NCI-H82 treated with DMSO at 0.1 percent for 48 hours (cell line): ENCODE measurements around the gene PGM1.

ENCODE experiments used
- DNase-seq: peaks from one replicate; lab custom pipeline; 2025; ENCODE audit not compliant: unreplicated experiment; lab: John Stamatoyannopoulos, UW

The PGM1 gene

DNA sequence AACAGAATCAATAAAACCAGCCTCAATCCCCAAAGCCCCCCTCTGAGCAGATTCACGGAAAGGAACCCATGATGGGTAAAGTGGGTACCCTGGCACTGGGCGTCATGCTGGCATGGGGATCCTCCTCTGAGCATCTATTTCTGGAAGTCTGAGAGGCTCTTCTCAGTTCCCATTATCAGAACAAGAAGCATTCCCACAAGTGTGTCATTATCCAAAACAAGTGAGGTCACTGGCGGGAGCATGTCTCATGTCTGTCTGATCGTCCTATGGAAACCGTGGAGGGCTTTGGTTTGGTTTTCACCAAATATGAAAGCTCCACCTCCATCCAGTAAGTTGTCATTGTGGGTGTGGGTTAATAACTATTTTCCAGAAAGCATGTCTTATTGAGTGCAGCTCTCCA is 70.7 kb downstream of the PGM1 start:
- DNase-seq, result no peak

DNA sequence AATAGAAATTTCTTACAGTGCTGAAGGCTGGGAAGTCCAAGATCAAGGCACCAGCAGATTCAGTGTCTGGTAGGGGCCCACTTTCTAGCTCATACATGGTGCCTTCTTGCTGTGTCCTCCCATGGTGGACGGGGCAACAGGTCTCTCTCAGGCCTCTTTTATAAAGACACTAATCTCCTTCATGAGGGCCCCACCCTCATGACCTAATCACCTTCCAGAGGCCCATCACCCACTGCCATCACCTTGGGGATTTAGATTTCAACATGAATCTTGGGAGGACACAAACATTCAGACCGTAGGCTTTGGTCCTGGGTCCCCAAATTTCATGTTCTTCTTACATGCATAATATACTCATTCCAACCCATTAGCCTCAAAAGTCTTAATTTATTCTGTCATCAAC is 71.5 kb downstream of the PGM1 start:
- no peak for DNase-seq

DNA sequence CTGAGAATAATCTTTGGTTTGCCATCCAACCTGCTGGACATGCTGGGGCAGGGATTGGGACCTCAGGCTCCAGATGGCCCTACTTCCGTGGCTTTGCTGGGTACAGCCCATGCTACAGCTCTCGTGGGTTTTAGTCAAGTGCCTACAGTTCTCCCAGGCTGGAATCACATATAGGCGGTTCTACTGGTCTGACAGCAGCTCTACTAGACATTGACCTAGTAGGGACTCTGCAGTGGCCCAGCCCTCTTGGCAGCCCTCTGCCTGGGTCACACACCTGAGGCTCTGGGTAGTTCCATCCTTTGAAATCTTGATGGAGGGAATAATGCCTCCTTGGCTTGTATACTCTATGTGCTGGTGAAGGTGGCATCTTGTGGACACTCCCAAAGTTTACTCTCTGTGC is 72.2 kb downstream of the PGM1 start:
- DNase-seq, result no peak

DNA sequence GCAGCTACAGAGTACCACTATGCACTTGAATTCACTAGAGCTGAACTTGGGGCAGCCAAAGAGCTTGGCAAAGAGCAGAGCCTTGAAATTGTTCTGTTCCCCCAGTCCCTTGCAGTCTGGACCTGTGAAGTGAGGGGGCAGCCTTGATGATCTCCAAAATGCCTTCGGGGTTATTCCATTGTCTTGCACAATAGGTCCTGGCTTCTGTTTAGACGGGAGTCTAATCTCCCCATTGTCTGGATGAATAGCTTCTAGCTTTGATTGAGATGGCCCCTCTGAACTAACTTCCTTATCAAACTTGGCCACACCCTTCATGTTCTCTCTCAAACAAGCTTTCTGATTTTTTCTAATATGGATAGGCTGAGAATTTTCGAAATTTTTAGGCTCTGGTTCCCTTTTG is 72.6 kb downstream of the PGM1 start:
- no peak for DNase-seq

DNA sequence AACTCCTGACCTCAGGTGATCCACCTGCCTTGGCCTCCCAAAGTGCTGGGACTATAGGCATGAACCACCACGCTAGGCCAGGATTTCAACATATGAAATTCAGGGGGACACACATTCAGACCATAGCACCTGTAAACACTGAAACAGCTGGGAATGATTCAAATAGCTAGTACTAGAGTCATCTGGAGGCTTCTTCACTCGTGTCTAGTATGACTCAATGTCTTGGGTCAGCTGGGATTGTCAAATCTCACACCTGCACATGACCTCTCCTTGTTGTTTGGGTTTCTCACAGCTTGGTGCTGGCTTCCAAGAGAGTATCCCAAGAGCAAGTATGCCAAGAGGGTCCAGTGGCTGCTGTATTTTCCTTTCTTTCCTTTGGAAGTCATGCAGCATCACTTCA is 75.1 kb downstream of the PGM1 start:
- no peak for DNase-seq

DNA sequence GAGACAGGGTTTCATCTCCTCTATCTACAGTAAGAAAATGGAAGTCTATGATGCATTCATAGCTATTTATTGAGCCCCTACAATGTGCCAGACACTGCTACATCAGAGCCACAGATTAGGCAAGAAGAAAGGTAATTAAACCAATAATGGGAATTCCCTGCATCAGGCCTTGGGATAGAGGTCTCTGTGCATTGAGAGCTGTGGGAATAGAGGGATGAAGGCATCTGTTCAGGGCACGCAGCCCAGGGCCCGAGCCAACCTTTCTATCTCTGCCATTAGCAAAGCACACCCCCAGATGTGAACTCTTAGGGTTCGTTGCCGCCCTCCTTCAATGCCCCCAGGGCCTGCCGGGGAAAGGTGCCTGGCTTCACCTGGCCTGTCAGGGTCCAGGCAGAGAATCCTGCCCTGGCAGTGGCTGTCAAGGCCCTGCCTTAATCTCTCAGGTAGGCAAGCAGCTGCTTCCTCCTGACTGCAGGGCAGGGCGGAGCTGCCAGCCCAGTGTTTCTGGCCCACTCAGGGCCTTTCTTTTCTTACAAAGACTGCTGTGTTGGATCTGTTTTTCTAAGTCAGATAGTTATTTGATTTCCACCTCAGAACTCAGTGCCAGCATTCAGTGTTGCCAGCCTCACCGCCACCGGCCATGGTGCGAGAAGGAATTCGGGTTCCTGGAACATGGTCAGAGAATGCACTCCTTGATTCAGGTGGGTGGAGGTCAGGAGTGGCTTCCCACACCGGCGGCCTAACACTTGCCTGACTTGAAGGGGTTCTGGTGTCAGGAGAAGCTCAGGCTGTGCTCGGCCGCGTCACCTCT is 76.1 kb downstream of the PGM1 start:
- DNase-seq, result no peak

DNA sequence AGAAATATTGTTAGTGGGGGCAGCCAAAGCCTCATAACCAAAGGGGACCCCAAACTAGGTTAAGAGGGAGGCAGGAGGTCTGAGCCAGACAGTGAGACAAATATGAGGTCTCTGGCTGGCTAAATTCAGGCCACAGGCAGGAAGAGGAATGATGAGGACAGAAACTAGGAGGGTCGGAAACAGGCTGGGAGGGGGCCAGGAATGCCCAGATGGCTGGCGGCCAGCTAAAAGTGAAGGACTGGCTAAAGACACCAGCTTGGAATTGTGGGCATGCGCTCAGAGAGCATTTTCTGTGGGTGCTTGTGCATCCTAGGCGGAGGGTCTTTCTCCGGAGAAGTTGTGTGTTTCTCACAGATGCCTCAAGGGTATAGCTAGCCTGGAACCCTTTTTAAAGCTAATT is 77.0 kb downstream of the PGM1 start:
- no peak for DNase-seq

DNA sequence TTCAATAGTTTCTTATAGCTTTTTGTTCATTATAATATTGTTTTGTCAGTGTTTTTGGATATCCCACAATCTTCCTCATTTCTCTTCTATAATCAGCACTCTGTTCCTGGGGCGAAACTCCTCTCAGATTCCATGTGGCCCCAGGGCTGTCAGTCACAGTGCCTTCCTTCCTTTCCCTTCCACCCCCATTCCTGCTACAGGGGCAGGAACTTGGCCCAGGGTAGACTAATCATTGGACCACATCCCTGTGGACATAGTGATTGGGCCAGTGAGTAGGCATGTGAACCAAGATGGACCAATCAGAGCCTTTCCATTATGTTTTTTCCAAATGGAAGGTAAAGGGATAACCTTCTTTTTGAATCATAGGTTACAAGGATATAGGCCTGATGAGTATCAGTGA is 78.3 kb downstream of the PGM1 start:
- DNase-seq, result no peak

DNA sequence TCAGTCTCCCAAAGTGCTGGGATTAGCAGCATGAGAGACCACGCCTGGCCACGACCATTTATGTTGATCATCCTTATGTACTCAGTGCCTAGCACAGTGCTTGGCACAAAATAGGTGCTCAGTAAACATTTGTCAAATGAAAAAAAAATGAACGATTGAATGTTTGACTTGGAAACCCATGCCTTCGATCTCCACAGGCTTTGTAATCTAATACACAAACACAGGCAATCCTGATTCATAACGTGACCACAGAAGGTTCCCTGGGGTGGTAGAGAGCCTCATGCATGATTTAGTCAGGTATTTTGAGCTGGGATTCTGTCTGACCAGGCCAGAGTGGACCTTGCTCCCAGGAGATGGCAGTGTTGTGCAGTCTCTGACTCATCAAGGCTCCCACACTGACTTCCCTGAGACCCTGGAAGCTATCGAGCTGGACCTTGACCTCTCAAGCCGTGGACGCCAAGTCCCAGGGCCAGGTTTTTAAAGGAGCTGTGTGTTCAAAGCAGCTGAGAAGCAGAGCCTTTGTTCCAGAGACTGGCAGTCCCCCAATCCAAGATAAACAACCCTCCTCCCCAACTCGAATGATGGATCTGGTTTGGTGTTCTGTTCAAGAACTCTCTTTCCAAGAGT is 81.1 kb downstream of the PGM1 start:
- DNase-seq, result no peak

DNA sequence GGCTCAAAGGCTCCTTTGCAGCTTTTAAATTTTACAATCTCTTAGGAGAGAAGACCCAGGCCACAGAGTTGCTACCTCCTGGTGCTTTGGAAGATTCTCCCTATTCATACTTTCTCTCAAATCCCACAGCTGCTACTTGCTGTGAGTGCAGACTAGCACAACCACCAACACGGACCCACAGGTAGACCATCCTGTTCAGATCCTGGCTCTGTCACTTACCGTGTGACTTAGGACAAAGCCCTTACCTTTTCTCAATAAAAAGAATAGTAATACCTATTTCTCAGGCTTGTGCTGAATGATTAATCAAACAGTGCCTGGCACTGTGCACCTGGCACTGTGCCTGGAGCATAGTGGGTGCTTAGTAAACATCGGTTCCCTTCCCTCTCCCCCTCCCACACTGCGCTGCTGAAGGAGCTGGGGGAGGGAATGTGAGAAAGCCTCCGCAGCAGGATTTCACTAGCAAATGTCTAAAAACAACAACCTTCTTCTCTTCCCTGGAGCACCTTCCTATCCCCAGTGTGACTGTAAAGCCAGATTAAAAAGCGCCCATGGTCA is 81.7 kb downstream of the PGM1 start:
- DNase-seq, result no peak

DNA sequence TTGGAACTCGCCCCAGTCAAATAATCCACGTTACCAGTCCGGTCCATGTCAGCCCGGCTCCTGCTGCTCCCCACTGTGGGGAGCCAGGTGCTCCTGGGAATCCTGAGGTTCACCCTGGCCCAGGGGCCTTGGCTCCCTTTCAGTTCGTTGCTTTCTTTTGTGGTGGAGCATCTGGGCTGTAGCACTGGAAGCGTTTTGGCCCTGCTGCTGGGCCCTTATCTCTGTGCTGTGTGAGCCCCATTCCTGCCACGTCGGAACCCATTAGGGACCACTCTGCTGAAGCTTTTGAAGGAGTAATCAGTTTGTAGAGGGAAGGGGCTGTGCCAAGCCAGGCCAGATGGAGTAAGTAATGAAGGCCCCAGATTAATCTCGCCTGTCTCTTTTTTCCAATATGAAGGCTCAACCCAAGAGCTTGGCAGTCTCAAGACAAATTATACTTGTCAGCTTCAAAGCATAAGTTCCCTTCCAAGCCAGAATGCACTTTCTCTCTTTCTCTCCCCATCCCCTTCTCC is 82.3 kb downstream of the PGM1 start:
- peak; percentile 26 for DNase-seq

DNA sequence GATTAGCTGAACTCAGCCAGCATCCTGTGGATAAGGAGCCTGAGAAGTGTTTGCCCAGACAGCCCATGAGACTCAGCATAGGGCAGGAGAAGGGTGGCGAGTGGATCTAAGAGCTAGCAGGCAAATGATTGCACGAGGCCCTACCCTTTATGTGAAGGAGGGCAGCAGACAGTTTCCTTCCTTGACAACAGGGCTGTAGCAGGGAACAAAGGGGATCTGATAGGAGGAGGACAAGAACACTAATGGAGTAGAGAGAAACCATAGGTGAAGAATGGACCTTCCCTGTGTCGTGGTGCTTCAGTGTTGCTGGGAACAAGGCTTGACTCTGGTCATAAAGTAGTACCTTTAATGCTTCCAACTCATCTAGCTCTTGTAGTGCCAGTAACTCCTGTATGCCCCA is 84.3 kb downstream of the PGM1 start:
- DNase-seq, result no peak

DNA sequence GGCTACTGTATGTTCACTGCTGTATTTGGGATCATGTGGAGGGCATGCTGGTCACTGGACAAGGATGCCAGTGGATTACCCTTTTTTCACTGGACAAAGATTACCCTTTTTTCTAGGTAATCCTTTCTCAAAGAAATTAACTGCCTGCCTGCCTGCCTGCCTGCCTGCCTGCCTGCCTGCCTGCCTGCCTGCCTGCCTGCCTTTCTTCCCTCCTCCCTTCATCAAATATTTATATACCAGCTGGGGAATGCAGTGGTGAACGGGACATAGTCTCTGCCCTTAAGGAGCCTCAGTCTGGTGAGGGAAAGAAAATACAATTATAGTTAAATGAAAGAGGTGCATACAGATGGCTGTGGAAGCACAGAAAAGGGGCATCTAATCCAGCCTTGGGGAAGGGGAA is 85.0 kb downstream of the PGM1 start:
- DNase-seq, result no peak

DNA sequence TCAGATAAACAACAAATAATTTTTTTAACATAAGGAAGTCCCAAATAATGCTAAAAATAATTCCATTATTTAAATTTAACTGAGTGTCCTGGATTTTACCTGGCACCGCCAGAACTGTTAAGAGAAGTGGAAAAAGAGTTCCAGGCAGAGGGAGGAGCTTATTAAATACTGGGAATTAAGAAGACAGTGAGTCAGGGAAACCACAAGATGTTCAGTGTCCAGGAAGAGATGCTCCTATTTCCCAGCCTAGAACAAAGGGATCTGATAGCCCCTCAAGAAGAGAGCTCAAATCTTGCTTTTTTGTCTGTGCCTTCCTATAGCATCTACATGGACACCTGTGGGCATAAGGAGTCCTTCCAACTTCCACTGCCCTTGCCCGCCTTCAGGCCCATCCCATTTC is 85.9 kb downstream of the PGM1 start:
- DNase-seq, result no peak

DNA sequence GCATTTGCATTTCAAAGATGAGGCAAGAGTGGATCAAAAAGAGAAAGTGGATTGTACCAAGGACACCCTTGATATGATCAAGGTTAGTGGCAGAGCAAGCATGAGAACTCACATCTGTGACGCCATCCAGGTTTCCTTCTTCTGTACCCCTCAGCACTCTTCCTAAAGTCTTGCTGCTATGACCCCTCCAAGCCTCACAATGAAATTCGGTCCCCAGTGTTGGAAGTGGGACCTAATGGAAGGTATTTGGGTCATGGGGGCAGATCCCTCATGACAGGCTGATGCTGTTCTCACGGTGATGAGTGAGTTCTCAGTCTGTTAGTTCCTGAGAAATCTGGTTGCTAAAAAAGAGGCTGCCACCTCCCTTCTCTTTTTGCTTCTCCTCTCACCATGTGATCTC is 86.4 kb downstream of the PGM1 start:
- DNase-seq, result no peak

DNA sequence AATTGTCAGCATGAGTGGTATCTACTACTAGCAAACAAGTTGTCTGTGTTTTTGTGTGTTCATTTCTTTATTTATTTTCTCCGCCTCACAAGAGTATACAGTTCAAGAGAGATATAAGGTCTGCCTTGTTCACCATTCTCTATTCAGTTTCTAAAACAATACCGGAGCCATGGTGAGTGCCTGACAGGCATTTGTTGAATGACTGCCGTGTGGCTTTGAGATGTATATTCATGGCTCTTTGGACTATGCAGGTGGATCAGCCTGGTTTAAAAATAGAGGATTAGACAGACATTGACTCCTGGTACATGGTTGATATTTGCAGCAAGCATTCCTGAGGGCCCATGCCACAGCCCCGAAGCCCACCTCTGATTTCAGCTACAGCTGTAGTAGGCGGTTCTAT is 89.7 kb downstream of the PGM1 start:
- no peak for DNase-seq

DNA sequence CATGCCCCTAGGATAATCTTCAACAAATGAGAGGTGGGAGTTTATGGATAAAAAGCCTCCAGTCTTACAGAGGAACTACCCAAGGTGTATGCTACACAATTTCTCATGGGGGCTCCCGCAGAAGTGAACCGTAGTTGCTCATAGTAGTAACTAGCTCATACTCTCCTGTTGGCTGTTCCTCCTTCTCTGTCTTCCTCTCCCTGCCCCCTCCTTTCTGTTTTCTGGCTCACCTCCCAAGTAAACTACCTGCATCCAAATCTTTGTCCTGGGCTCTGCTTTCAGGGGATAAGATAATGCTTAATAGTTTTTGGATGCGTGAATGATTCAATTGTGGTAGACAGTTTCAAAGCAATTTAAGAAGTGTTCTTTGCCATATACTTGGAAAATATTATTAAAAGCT is 90.5 kb downstream of the PGM1 start:
- no peak for DNase-seq

DNA sequence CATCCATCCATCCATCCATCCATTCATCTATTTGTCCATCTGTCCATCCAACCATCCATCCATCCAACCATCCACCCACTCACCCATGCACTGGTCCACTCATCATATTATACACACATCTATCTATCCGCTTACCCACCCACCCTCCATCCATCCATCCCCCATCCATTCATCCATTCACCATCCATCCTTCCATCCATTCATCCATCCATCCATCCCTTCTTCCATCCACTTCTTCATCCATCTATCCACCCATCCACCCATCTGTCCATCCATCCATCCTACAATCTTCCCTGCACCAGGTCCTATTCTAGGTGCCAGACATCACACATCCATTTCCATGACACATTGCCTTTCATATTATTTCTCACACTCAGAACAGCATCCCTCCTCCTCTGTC is 93.5 kb downstream of the PGM1 start:
- no peak for DNase-seq

DNA sequence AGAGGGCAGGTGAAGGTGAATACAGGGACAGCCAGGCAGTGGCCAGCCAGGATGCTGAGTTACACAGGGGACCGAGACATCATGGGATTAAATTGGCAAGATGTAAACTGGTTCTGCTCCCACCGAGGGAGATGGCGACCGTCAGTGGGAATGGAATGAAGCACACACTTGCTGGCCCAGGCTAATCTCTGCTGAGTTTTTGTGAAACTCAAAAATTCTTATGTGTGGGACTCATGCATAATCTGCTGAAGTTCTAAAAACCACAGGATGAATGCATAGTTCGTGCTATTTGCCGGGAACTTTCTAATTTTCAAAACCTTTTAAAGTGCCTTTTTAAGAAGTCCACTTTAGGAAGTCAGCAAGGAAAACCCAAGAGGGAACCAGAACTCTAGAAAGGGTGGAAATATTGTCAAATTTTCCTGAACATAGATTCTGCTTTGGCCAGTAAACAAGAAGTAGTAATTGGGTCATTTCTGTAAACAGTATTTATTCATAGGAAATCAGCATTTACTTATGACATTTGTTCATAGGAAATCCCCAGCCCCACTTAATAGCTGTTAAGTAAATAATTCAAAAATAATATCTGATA is 95.2 kb downstream of the PGM1 start:
- no peak for DNase-seq

DNA sequence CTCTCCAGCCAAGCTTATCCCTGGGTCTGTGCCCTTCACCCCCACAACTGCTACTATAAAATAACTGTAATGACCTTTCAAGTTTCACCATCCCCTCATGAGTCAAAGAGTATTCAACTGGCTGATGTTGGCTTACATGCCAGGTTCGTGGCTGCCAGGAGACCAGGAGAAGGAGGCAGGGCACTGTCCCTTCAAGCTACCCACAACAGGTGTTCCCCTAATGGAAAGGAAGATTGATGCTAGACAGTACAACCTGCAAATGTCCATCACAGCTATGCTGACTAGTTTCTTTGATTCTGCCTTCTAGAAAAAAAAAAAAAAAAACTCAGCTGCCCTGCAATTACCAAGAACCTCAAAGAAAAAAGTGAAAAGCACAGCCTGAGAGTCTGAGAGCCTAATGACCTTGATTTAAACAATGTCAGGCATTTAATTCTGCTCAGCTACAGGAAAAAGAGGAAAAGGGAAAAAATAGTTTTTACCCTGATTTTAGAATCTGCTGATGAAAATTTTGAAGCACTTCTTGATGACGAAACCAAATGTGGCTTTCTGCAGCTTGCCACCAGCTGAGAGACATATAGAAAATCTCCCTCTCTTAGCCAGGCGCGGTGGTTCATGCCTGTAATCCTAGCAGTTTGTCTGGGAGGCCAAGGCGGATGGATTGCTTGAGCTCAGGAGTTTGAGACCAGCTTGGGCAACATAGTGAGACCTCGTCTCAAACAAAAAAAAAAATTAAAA is 97.9 kb downstream of the PGM1 start:
- DNase-seq, result no peak

DNA sequence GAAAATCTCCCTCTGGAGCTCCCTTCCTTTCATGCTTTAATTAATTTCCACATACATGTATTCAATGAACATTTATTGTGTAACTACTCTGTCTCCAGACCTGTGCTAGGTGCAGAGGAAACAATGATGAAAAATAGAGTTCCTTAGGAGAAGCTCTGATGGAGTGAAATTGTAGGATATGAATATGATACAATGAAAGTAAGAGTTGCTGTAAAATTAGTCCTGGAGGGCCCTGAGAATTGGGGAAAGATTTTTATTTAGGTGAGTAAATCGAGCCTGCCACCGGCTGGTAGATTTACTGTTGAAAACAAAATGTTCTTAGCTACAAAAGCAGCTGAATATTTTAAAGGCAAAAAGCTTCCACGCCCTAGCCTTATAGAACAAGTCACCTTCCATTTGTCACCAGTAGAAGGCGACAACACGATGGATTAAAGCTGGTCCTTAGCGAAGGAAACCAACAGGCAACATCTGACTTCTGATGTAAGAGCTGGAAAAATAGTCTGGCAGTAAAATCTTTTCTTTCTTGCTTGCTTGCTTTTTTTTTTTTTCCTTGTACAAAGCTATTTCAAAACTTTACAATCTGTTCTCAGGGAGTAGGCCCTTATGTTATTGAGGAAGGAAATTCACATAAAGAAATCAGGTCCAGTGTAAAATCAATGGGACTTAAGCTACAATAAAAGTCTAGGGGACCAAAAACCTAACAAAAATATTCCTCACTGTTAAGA is 98.7 kb downstream of the PGM1 start:
- DNase-seq, result peak; percentile 52
